ENCODE data around the gene CDHR3. TPM values are rescaled to one million over a fixed set of nuclear protein-coding genes. Genes with fewer than 3 reads are reported as not detected.
"Not testable (repeated sequence)": the region's sequence is repeated elsewhere in the genome, so short reads cannot be mapped to it uniquely, and the experiment has no call there.

The CDHR3 gene
- total RNA-seq, 1 donor from 2014 or later = 0.62 TPM

- intact Hi-C loops (cut with DNase I) = no loop called here
Measured at GRCh38 chr7:105990141-105990540, 27.1 kb downstream of the CDHR3 start.

GRCh38 chr7:105990727-105991453 is 27.8 kb downstream of the CDHR3 start:
- intact Hi-C loops (cut with DNase I) = no loop called here
- DNase-seq (ENCODE audit: low spot score) = no peak

More at GRCh38 chr7:105990141-105990540, 27.1 kb downstream of the CDHR3 start:
- no peak for DNase-seq (ENCODE audit: low spot score)

GRCh38 chr7:105992905-105993304 is 29.8 kb downstream of the CDHR3 start:
- intact Hi-C loops (cut with DNase I) = no loop called here
- no peak for DNase-seq (ENCODE audit: low spot score)

GRCh38 chr7:105996860-105997737 is 34.0 kb downstream of the CDHR3 start:
- intact Hi-C loops (cut with DNase I) = no loop called here
- no peak for DNase-seq (ENCODE audit: low spot score)

GRCh38 chr7:105999256-105999655 is 36.2 kb downstream of the CDHR3 start:
- intact Hi-C loops (cut with DNase I) = no loop called here
- no peak for DNase-seq (ENCODE audit: low spot score)

GRCh38 chr7:106001196-106001595 is 38.1 kb downstream of the CDHR3 start:
- intact Hi-C loops (cut with DNase I) = loop anchor here (10.0 kb wide), 1 partner anchor 346 kb away; no protein-coding TSS in a partner anchor
- DNase-seq (ENCODE audit: low spot score) = no peak

GRCh38 chr7:106001886-106002285 is 38.8 kb downstream of the CDHR3 start:
- DNase-seq (ENCODE audit: low spot score) = no peak
- intact Hi-C loops (cut with DNase I) = loop anchor here (10.0 kb wide), 1 partner anchor 347 kb away; no protein-coding TSS in a partner anchor

- intact Hi-C loops (cut with DNase I) = loop anchor here (10.0 kb wide), 1 partner anchor 349 kb away; no protein-coding TSS in a partner anchor
- no peak for DNase-seq (ENCODE audit: low spot score)
Measured at GRCh38 chr7:106003525-106004064, 40.5 kb downstream of the CDHR3 start.

- intact Hi-C loops (cut with DNase I) = loop anchor here (10.0 kb wide), 1 partner anchor 352 kb away; no protein-coding TSS in a partner anchor
- no peak for DNase-seq (ENCODE audit: low spot score)
Measured at GRCh38 chr7:106006906-106007305, 43.8 kb downstream of the CDHR3 start.

GRCh38 chr7:106007796-106008195 is 44.7 kb downstream of the CDHR3 start:
- not testable (repeated sequence) for DNase-seq (ENCODE audit: low spot score)
- intact Hi-C loops (cut with DNase I) = loop anchor here (2.0 to 10.0 kb wide), 2 partner anchors 247 to 353 kb away; no protein-coding TSS in a partner anchor

- DNase-seq (ENCODE audit: low spot score) = peak; percentile 89
- intact Hi-C loops (cut with DNase I) = loop anchor here (2.0 to 10.0 kb wide), 2 partner anchors 249 to 355 kb away; no protein-coding TSS in a partner anchor
Measured at GRCh38 chr7:106009503-106010226, 46.6 kb downstream of the CDHR3 start.

- intact Hi-C loops (cut with DNase I) = no loop called here
- DNase-seq (ENCODE audit: low spot score) = no peak
Measured at GRCh38 chr7:106010331-106010730, 47.3 kb downstream of the CDHR3 start.

- DNase-seq (ENCODE audit: low spot score) = no peak
- intact Hi-C loops (cut with DNase I) = no loop called here
Measured at GRCh38 chr7:106010866-106011265, 47.8 kb downstream of the CDHR3 start.

GRCh38 chr7:106012184-106012583 is 49.1 kb downstream of the CDHR3 start:
- no peak for DNase-seq (ENCODE audit: low spot score)
- intact Hi-C loops (cut with DNase I) = no loop called here

GRCh38 chr7:106012935-106013439 is 49.9 kb downstream of the CDHR3 start:
- intact Hi-C loops (cut with DNase I) = no loop called here
- DNase-seq (ENCODE audit: low spot score) = no peak

- intact Hi-C loops (cut with DNase I) = no loop called here
Measured at GRCh38 chr7:106015381-106016218, 52.5 kb downstream of the CDHR3 start.

GRCh38 chr7:106016331-106016730 is 53.3 kb downstream of the CDHR3 start:
- DNase-seq (ENCODE audit: low spot score) = no peak
- intact Hi-C loops (cut with DNase I) = no loop called here

More at GRCh38 chr7:106015381-106016218, 52.5 kb downstream of the CDHR3 start:
- no peak for DNase-seq (ENCODE audit: low spot score)

- intact Hi-C loops (cut with DNase I) = no loop called here
- no peak for DNase-seq (ENCODE audit: low spot score)
Measured at GRCh38 chr7:106017657-106018056, 54.6 kb downstream of the CDHR3 start.
